HepG2 (cell line): Measurements from ENCODE around the gene SSC4D. TPM values are rescaled to one million over a fixed set of nuclear protein-coding genes. Genes with fewer than 3 reads are reported as not detected.

Source experiments
- ATAC-seq: fragments of 200-7000 bp; cut with Tn5 transposase; 3 replicates; pipeline ENCODE4 v1.9.1; 2020; ENCODE audit warnings: mild to moderate bottlenecking, moderate library complexity
- BruUV-seq: library from RNA; stranded (reverse); fragments of 400-500 nt; replicated peaks from 2 replicates; lab custom pipeline; 2021; lab: Mats Ljungman, UMichigan
- CTCF ChIA-PET: fragments of 300-600 bp; formaldehyde crosslinking; extraction: SDS; loops from one replicate; lab custom pipeline; 2021; ENCODE audit warnings: low total read pairs, inconsistent platforms, low intra/inter-chr PET ratio; lab: Yijun Ruan, JAX
- POLR2A ChIA-PET: fragments of 350-600 bp; sonication (Branson Sonifier 250); formaldehyde crosslinking; loops from one replicate; lab custom pipeline; 2020; ENCODE audit warnings: antibody characterized with exemption, inconsistent platforms; lab: Yijun Ruan, JAX
- DNase-seq: peaks from one replicate; pipeline ENCODE4 v3.0.0-alpha.2; 2015; ENCODE audit warnings: low spot score
- FAIRE-seq: peaks from 3 replicates; lab custom pipeline; 2011; peaks lifted over from hg19 to GRCh38; lab: Jason Lieb, UNC
- H2AFZ ChIP-seq: one replicate; pipeline ENCODE4 v1.6.1; 2011; ENCODE audit warnings: low read length, inconsistent platforms
- H3K27ac ChIP-seq: fragments of 300-600 bp; 3 replicates; pipeline ENCODE4 v1.8.0; 2011; ENCODE audit warnings: mixed run types, mild to moderate bottlenecking, mixed read lengths, low read length, inconsistent platforms; ENCODE audit not compliant: insufficient read depth; ENCODE audit errors: extremely low read length
- H3K27me3 ChIP-seq, 2 experiments: fragments of 200-600 bp in 1 of 2; 2 replicates in 1 of 2; 3 replicates in 1 of 2; pipeline versions ENCODE4 v1.6.0 to v1.8.0; 2011; ENCODE audit warnings: low read length in 2 of 2, mild to moderate bottlenecking in 2 of 2, moderate library complexity in 2 of 2, inconsistent platforms in 1 of 2; ENCODE audit not compliant: insufficient read depth in 2 of 2, control insufficient read depth in 1 of 2
- H3K36me3 ChIP-seq, 2 experiments: fragments of 200-600 bp in 1 of 2; replicated peaks in 1 of 2; 2 replicates in 1 of 2; 3 replicates in 1 of 2; pipeline versions ENCODE4 v1.5.1 to v1.8.0; 2011; ENCODE audit warnings: low read length in 2 of 2, inconsistent platforms in 1 of 2; ENCODE audit not compliant: insufficient read depth in 2 of 2, control insufficient read depth in 1 of 2
- H3K4me1 ChIP-seq: 2 replicates; pipeline ENCODE4 v1.5.1; 2012; ENCODE audit warnings: low read length, inconsistent platforms; ENCODE audit not compliant: insufficient read depth
- H3K4me2 ChIP-seq: 2 replicates; pipeline ENCODE4 v1.6.0; 2011; ENCODE audit warnings: low read depth, low read length, inconsistent platforms
- H3K4me3 ChIP-seq, 3 experiments: fragments of 200-600 bp in 1 of 3; sonication (generic), shearing (Covaris generic) in 1 of 3; replicated peaks in 1 of 3; 2 replicates each; pipeline ENCODE4 v1.5.1; 2011 to 2016; ENCODE audit warnings: low read length in 3 of 3, inconsistent platforms in 2 of 3, low read depth in 2 of 3, mild to moderate bottlenecking in 2 of 3, control low read depth in 1 of 3, mixed read lengths in 1 of 3; ENCODE audit not compliant: insufficient read depth in 1 of 3
- H3K79me2 ChIP-seq: one replicate; pipeline ENCODE4 v1.6.1; 2011; ENCODE audit warnings: low read length, inconsistent platforms; ENCODE audit not compliant: insufficient read depth
- H3K9ac ChIP-seq: 2 replicates; pipeline ENCODE4 v1.6.0; 2011; ENCODE audit warnings: mild to moderate bottlenecking, low read depth, low read length, inconsistent platforms; ENCODE audit not compliant: insufficient read depth
- H3K9me3 ChIP-seq: 2 replicates; pipeline ENCODE4 v1.5.1; 2012; ENCODE audit warnings: mild to moderate bottlenecking, low read length
- H4K20me1 ChIP-seq: 2 replicates; pipeline ENCODE4 v1.6.0; 2011; ENCODE audit warnings: inconsistent platforms, mild to moderate bottlenecking, low read length, moderate library complexity; ENCODE audit not compliant: insufficient read depth
- DPF2 ChIP-seq: sonication (generic); formaldehyde crosslinking; IDR thresholded peaks from 2 replicates; pipeline ENCODE4 v1.4.0; 2020; ENCODE audit warnings: mild to moderate bottlenecking, low read depth, missing genetic modification reagents, borderline replicate concordance
- ELF1 ChIP-seq: sonication (generic); formaldehyde crosslinking; IDR thresholded peaks from 2 replicates; pipeline ENCODE4 v1.4.0; 2020; ENCODE audit warnings: missing genetic modification reagents
- HMG20A ChIP-seq: IDR thresholded peaks from 2 replicates; pipeline ENCODE4 v1.6.1; 2016; ENCODE audit warnings: borderline replicate concordance
- HOXA3 ChIP-seq: sonication (generic); formaldehyde crosslinking; IDR thresholded peaks from 2 replicates; pipeline ENCODE4 v1.5.0; 2020; ENCODE audit warnings: missing genetic modification reagents
- NBN ChIP-seq: fragments of 450-650 bp; conservative IDR thresholded peaks from 2 replicates; pipeline ENCODE4 v1.6.1; 2017
- NFE2L2 ChIP-seq: fragments of 150-350 bp; IDR thresholded peaks from 2 replicates; pipeline ENCODE4 v1.6.1; 2014; ENCODE audit warnings: low read length
- ZNF180 ChIP-seq: sonication (generic); formaldehyde crosslinking; IDR thresholded peaks from 2 replicates; pipeline ENCODE4 v1.4.0; 2020; ENCODE audit warnings: low read depth, missing genetic modification reagents, borderline replicate concordance
- ZNF564 ChIP-seq: sonication (generic); formaldehyde crosslinking; IDR thresholded peaks from 2 replicates; pipeline ENCODE4 v1.8.1; 2023; ENCODE audit warnings: mild to moderate bottlenecking, missing genetic modification reagents
- WGBS: methylation state at CpG from one replicate; pipeline ENCODE4 v1.1.6; 2017; ENCODE audit warnings: low lambda C conversion rate; 5-methylcytosine and 5-hydroxymethylcytosine counted together
- in situ Hi-C: cut with HindIII; loops from 2 replicates; pipeline ENCODE4 v1.10.0; 2017; ENCODE audit warnings: low pct_unique_long_range_greater_than_20kb; ENCODE audit not compliant: extremely low pct_ligation_motif_present
- intact Hi-C: fragments of 100-400 bp; cut with micrococcal nuclease; formaldehyde crosslinking; loops from one replicate; pipeline ENCODE4 v1.10.0; 2022; ENCODE audit not compliant: unreplicated experiment
- polyA plus RNA-seq, 8 experiments: library from polyadenylated mRNA; depleted of rRNA in 3 of 8; stranded (reverse) in 7 of 8; unstranded in 1 of 8; fragments of >200 nt; fragmentation: Illumina TruSeq in 4 of 8; extraction: Trizol in 4 of 8; gene quantifications; 2 replicates each; pipeline versions ENCODE4 v1.2.1 to v1.2.3, GENCODE V29; 2011 to 2016; ENCODE audit warnings: low read depth in 4 of 8, missing spikeins in 1 of 8, mixed read lengths in 1 of 8; ENCODE audit not compliant: insufficient read depth in 1 of 8
- total RNA-seq, 5 experiments: library from RNA; depleted of rRNA; stranded (reverse); fragments of >200 nt; fragmentation: Illumina TruSeq; extraction: Trizol; gene quantifications; 2 replicates each; pipeline ENCODE4 v1.2.3, GENCODE V29; 2016; ENCODE audit warnings: low read depth in 1 of 5
- TF ChIP-seq, protein P1 (sequence below): sonication (generic); formaldehyde crosslinking; IDR thresholded peaks from 2 replicates; pipeline ENCODE4 v1.4.0; 2020; ENCODE audit warnings: mild to moderate bottlenecking, missing genetic modification reagents, borderline replicate concordance
- TF ChIP-seq, protein P2 (sequence below): sonication (generic); formaldehyde crosslinking; conservative IDR thresholded peaks from 2 replicates; pipeline ENCODE4 v1.4.0; 2020; ENCODE audit warnings: mild to moderate bottlenecking, missing genetic modification reagents, moderate library complexity
- TF ChIP-seq, protein P3 (sequence below): sonication (generic); formaldehyde crosslinking; IDR thresholded peaks from 2 replicates; pipeline ENCODE4 v1.4.0; 2020; ENCODE audit warnings: missing genetic modification reagents
- TF ChIP-seq, protein P4 (sequence below): conservative IDR thresholded peaks from 2 replicates; pipeline ENCODE4 v1.6.1; 2018; ENCODE audit warnings: missing genetic modification reagents

The SSC4D gene
- total and polyA plus RNA-seq, 2 of the 13 experiments (the other 11 are each of a cell fraction or from before 2014, with no cell fraction given): 33.3 to 63.8 TPM

DNA sequence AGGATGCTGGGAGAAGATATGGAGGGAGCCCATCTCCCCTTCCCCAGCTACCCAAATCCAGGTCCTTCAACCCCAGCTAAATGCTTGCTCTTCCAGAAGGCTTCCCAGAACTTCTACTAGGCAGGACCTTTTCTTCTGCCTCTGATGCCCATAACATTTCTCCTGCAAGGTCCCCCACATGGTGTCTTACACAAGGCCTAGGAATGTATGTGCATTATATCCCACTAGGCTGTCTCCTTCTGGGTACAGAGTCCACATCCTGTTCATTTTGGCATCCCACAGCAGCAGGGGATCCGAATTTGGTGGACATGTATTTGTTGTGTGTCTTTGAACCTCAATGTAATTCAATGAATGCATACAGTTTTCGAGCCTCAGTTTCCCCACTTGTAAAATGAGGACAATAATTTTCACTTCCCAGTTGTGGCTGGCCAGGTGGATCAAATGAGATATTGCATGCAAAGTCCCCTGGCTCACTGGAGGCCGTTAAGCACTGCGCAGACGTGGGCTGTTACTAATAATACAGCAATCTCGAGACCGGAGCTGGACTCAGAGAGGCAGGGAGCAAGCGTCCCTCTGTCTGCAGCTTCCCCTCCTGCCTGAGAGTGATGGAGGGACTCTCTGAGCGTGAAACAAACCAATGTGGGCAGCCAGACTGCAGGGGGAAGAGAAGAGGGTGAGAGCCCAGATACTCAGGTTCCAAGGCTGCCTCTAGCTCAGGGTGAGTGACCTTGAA lies 32.1 kb downstream of the SSC4D start:
- H2AFZ ChIP-seq: no peak overlapping the region
- WGBS: 8% methylated on average over 9 of the region's 9 CpGs
- POLR2A ChIA-PET: interaction anchor here (0.5 to 1.4 kb wide), 3 partner anchors 13 to 467 kb away, joined by 3 to 7 read pairs (median 5); partner anchors contain the start of gene YWHAG
- no peaks in the 10 kb centered on the region for H3K9me3 ChIP-seq
- no peaks in the 10 kb centered on the region for H3K36me3 ChIP-seq
- intact Hi-C loops: no loop called here
- peak overlapping the region; percentile 69 for H3K4me2 ChIP-seq
- DNase-seq (peak; percentile 67), FAIRE-seq (no peak), ATAC-seq (peak; percentile 13; the same call in 2 of the 3 replicates)
- peaks cover 68% of the 10 kb centered on the region for H3K4me1 ChIP-seq
- no TSS peak for BruUV-seq
- H3K4me3 ChIP-seq: peak overlapping the region in 2 of 3 experiments; percentile 28 to 44; a peak in 3 of 6 replicates
- H3K27me3 ChIP-seq: peaks cover 2 to 4% of the 10 kb centered on the region in 2 experiments; a peak in 1 of 5 replicates
- no peaks in the 10 kb centered on the region for H3K79me2 ChIP-seq
- no peak overlapping the region for H3K9ac ChIP-seq
- H4K20me1 ChIP-seq: no peaks in the 10 kb centered on the region
- H3K27ac ChIP-seq: no peak overlapping the region
- CTCF ChIA-PET: no interaction called here
- in situ Hi-C loops: no loop called here
- TF ChIP-seq DPF2: no peak
- no peak for TF ChIP-seq ZNF180 (CRISPR knock-in tag)
- TF ChIP-seq, protein P1, sequence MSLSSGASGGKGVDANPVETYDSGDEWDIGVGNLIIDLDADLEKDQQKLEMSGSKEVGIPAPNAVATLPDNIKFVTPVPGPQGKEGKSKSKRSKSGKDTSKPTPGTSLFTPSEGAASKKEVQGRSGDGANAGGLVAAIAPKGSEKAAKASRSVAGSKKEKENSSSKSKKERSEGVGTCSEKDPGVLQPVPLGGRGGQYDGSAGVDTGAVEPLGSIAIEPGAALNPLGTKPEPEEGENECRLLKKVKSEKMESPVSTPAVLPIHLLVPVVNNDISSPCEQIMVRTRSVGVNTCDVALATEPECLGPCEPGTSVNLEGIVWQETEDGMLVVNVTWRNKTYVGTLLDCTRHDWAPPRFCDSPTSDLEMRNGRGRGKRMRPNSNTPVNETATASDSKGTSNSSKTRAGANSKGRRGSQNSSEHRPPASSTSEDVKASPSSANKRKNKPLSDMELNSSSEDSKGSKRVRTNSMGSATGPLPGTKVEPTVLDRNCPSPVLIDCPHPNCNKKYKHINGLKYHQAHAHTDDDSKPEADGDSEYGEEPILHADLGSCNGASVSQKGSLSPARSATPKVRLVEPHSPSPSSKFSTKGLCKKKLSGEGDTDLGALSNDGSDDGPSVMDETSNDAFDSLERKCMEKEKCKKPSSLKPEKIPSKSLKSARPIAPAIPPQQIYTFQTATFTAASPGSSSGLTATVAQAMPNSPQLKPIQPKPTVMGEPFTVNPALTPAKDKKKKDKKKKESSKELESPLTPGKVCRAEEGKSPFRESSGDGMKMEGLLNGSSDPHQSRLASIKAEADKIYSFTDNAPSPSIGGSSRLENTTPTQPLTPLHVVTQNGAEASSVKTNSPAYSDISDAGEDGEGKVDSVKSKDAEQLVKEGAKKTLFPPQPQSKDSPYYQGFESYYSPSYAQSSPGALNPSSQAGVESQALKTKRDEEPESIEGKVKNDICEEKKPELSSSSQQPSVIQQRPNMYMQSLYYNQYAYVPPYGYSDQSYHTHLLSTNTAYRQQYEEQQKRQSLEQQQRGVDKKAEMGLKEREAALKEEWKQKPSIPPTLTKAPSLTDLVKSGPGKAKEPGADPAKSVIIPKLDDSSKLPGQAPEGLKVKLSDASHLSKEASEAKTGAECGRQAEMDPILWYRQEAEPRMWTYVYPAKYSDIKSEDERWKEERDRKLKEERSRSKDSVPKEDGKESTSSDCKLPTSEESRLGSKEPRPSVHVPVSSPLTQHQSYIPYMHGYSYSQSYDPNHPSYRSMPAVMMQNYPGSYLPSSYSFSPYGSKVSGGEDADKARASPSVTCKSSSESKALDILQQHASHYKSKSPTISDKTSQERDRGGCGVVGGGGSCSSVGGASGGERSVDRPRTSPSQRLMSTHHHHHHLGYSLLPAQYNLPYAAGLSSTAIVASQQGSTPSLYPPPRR: no peak
- TF ChIP-seq HMG20A (CRISPR knock-in tag): peak; percentile 19; the same call in 1 of the 2 replicates
- TF ChIP-seq ZNF564 (CRISPR knock-in tag): no peak
- TF ChIP-seq ELF1 (CRISPR knock-in tag): no peak
- TF ChIP-seq, protein P2, sequence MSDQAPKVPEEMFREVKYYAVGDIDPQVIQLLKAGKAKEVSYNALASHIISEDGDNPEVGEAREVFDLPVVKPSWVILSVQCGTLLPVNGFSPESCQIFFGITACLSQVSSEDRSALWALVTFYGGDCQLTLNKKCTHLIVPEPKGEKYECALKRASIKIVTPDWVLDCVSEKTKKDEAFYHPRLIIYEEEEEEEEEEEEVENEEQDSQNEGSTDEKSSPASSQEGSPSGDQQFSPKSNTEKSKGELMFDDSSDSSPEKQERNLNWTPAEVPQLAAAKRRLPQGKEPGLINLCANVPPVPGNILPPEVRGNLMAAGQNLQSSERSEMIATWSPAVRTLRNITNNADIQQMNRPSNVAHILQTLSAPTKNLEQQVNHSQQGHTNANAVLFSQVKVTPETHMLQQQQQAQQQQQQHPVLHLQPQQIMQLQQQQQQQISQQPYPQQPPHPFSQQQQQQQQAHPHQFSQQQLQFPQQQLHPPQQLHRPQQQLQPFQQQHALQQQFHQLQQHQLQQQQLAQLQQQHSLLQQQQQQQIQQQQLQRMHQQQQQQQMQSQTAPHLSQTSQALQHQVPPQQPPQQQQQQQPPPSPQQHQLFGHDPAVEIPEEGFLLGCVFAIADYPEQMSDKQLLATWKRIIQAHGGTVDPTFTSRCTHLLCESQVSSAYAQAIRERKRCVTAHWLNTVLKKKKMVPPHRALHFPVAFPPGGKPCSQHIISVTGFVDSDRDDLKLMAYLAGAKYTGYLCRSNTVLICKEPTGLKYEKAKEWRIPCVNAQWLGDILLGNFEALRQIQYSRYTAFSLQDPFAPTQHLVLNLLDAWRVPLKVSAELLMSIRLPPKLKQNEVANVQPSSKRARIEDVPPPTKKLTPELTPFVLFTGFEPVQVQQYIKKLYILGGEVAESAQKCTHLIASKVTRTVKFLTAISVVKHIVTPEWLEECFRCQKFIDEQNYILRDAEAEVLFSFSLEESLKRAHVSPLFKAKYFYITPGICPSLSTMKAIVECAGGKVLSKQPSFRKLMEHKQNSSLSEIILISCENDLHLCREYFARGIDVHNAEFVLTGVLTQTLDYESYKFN (CRISPR knock-in tag): 0 out of 2 replicates have a peak, but pooled peaks have one; percentile 18
- TF ChIP-seq HOXA3 (CRISPR knock-in tag): no peak
- no peak for TF ChIP-seq NFE2L2
- TF ChIP-seq, protein P3, sequence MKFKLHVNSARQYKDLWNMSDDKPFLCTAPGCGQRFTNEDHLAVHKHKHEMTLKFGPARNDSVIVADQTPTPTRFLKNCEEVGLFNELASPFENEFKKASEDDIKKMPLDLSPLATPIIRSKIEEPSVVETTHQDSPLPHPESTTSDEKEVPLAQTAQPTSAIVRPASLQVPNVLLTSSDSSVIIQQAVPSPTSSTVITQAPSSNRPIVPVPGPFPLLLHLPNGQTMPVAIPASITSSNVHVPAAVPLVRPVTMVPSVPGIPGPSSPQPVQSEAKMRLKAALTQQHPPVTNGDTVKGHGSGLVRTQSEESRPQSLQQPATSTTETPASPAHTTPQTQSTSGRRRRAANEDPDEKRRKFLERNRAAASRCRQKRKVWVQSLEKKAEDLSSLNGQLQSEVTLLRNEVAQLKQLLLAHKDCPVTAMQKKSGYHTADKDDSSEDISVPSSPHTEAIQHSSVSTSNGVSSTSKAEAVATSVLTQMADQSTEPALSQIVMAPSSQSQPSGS (CRISPR knock-in tag): no peak
- TF ChIP-seq NBN: no peak
- TF ChIP-seq, protein P4, sequence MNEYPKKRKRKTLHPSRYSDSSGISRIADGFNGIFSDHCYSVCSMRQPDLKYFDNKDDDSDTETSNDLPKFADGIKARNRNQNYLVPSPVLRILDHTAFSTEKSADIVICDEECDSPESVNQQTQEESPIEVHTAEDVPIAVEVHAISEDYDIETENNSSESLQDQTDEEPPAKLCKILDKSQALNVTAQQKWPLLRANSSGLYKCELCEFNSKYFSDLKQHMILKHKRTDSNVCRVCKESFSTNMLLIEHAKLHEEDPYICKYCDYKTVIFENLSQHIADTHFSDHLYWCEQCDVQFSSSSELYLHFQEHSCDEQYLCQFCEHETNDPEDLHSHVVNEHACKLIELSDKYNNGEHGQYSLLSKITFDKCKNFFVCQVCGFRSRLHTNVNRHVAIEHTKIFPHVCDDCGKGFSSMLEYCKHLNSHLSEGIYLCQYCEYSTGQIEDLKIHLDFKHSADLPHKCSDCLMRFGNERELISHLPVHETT: no peak
